GM12891 (cell line): Measurements from ENCODE around the gene ARMC8.

ENCODE experiments used
- PAX5 ChIP-seq: IDR thresholded peaks from 2 replicates; pipeline ENCODE4 v1.6.1; 2011; ENCODE audit warnings: low read length, moderate library complexity, mild to moderate bottlenecking; ENCODE audit not compliant: insufficient read depth, severe bottlenecking
- POLR2A ChIP-seq: IDR thresholded peaks from 2 replicates; pipeline ENCODE4 v1.6.1; 2011; ENCODE audit warnings: low read depth, low read length, control low read depth
- POLR2AphosphoS5 ChIP-seq: IDR thresholded peaks from 2 replicates; pipeline ENCODE4 v1.6.1; 2011; ENCODE audit warnings: low read depth, low read length, control low read depth
- POU2F2 ChIP-seq: IDR thresholded peaks from 2 replicates; pipeline ENCODE4 v1.6.1; 2011; ENCODE audit warnings: low read depth, mild to moderate bottlenecking, control low read depth, low read length, moderate library complexity
- SPI1 ChIP-seq: IDR thresholded peaks from 2 replicates; pipeline ENCODE4 v1.6.1; 2011; ENCODE audit warnings: low read depth, low read length, control low read depth
- TAF1 ChIP-seq: IDR thresholded peaks from 2 replicates; pipeline ENCODE4 v1.6.1; 2011; ENCODE audit warnings: low read depth, low read length, control low read depth

DNA sequence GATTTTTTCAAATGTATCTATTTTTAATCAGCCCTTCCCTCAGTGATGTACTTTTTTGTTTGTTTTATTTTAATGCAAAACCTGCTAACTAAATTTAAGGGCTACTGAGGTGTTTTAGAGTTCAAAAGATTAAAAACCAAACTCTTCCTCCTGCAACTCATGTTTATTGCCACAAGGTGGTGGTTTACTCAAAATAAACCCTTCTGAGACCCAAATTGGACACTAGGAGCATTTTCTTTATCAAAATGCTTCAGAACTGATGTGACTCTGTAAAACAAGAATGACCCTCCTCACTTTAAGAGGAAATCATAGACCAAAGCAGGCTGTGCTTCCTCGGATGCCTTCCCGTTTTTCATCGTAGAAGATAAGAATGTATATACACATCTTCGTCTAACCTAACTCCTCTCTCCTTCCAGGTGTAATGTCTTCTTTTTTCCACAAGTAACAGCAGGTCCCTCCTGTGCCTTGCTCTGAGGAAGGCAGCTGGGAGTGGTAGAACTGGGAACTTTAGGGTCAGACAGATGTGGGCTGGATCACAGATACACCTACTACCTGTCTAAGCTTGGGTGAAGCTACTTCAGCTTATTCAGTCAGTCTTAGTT lies 145.5 kb downstream of the ARMC8 start:
- TF ChIP-seq POLR2AphosphoS5 (no peak), POLR2A (no peak), PAX5 (no peak), TAF1 (no peak), POU2F2 (no peak), SPI1 (no peak)
